Measurements from ENCODE around the gene UBE2R2.

DNA sequence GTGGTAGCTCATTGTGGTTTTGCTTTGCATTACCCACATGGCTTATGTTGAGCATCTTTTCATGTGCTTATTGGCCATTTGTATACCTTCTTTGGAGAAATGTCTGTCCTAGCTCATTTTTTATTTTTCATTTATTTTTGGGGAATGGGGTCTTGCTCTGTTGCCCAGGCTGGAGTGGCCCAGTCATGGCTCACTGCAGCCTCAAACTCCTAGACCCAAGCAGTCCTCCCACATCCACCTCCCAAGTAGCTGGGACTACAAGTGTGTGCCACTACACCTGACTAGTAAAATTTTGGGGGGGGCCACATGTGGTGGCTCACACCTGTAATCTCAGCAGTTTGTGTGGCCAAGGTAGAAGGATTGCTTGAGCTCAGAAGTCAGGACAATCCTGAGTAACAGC, 77.4 kb downstream of the UBE2R2 start:
- TF ChIP-seq, protein P1, sequence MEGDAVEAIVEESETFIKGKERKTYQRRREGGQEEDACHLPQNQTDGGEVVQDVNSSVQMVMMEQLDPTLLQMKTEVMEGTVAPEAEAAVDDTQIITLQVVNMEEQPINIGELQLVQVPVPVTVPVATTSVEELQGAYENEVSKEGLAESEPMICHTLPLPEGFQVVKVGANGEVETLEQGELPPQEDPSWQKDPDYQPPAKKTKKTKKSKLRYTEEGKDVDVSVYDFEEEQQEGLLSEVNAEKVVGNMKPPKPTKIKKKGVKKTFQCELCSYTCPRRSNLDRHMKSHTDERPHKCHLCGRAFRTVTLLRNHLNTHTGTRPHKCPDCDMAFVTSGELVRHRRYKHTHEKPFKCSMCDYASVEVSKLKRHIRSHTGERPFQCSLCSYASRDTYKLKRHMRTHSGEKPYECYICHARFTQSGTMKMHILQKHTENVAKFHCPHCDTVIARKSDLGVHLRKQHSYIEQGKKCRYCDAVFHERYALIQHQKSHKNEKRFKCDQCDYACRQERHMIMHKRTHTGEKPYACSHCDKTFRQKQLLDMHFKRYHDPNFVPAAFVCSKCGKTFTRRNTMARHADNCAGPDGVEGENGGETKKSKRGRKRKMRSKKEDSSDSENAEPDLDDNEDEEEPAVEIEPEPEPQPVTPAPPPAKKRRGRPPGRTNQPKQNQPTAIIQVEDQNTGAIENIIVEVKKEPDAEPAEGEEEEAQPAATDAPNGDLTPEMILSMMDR (IDR thresholded peaks at IDR 0.05; ENCODE audit: poor library complexity, severe bottlenecking) = no peak
- no peak for TF ChIP-seq EZH2 (IDR thresholded peaks at IDR 0.05; ENCODE audit: borderline replicate concordance, insufficient read depth, low read length, poor library complexity, severe bottlenecking)
- TF ChIP-seq POLR2AphosphoS5 (IDR thresholded peaks at IDR 0.05) = no peak
- no peak for TF ChIP-seq RAD21 (conservative IDR thresholded peaks at IDR 0.05)
- no peak for TF ChIP-seq SMC3 (conservative IDR thresholded peaks at IDR 0.05; ENCODE audit: poor library complexity)
- no peak for TF ChIP-seq TAF1 (IDR thresholded peaks at IDR 0.05; ENCODE audit: low read depth)

Measured in neural cell (in vitro differentiated cells).